HPDE6-E6E7 (cell line): ENCODE results near the gene EVA1C.
"Not testable (repeated sequence)": the region's sequence is repeated elsewhere in the genome, so short reads cannot be mapped to it uniquely, and the experiment has no call there.

Source experiments
- DNase-seq: peaks from one replicate; pipeline ENCODE4 v3.0.0; 2011; ENCODE audit warnings: missing footprints; ENCODE audit errors: extremely low spot score

EVA1C gene

DNA sequence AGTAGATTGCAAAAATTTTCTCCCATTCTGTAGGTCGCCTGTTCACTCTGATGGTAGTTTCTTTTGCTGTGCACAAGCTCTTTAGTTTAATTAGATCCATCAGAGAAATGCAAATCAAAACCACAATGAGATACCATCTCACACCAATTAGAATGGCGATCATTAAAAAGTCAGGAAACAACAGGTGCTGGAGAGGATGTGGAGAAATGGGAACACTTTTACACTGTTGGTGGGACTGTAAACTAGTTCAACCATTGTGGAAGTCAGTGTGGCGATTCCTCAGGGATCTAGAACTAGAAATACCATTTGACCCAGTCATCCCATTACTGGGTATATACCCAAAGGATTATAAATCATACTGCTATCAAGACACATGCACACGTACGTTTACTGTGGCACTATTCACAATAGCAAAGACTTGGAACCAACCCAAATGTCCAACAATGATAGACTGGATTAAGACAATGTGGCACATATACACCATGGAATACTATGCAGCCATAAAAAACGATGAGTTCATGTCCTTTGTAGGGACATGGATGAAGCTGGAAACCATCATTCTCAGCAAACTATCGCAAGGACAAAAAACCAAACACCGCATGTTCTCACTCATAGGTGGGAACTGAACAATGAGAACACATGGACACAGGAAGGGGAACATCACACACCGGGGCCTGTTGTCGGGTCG is 21.8 kb upstream of the EVA1C start:
- DNase-seq, result not testable (repeated sequence)

DNA sequence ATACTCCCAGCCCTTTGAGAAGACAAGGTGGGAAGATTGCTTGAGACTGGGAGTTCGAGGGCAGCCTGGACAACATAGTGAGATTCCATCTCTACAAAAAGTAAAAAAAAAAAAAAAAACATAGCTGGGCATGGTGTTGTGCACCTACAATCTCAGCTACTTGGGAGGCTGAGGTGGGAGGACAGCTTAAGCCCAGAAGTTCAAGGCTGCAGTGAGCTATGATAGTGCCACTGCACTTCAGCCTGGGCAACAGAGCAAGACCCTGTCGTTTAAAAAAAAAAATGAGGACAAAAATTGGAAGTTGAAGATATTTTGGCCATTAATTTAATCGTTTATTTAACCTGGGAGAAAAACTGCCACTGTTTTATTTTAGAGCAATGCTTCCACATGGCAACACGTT is 20.8 kb upstream of the EVA1C start:
- DNase-seq, result no peak

DNA sequence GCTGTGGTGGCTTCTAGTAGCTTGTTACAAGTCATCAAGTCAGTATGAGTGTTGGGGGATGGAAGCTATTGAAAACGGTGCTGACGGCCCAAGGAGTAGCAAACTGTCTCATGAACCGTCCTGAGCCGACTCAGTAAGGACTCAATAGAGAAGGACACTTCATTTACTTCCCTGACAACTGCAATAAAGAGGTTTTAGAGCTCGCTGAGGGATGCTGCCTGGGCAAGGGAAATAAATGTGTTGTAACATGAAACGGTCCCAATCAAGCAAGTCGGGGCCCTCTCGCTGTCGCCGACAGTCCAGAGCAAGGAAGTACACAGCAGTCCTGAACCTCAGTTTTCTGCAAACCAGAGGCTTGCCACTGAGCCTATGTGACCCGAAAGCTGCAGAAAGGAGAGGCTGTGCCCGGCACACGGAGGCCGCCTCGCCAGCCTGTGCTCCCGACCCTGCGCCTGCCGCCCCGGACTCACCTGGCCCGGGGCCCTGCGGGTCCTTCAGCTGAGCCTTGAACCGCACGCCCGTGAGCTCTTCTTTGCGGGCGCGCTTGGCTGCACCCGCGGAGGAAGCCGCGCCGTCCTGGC is 20.1 kb upstream of the EVA1C start:
- DNase-seq, result no peak

DNA sequence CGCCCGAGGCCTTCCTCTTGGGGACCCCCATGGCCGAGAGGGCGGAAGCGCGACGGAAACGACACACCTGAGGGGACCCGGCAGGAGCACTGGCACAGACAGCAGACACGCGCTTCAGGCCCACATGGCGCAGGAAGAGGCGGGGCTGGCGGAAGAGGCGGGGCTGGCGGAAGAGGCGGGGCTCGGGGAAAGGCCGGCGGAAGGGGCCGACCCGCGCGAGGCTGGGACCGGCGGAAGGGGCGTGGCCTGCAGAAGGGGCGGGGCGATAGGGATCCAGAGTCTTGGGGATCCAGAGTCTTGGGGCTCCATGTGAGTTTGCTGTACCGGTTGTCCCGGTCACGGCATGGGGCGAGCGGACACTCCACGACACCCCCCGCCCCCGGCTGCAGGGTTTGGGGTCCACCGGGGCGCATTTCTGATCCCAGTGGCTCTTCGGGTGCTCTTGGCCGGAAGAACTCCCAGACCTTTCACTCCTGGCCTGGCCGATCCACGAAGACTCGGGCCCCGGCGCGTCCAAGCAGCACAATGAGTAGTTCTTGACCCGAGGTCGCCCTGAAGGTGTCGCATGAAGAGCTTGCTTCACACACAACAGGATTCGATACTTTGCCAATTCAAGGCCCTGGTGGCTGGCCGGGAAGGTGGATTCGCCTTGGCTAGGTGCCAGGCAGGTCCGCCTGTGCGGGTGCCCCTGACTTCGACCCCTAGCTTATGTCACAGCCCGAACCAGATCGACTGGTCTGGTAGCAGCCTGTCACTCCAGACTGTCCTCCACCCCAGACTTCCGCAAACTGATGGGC is 19.4 kb upstream of the EVA1C start, which contains the start of gene URB1:
TSS of gene URB1 (minus strand) at position 133 of the 797 bp plus-strand sequence. CDS start at position 31, 102 bp downstream.
- DNase-seq, result peak; percentile 67

DNA sequence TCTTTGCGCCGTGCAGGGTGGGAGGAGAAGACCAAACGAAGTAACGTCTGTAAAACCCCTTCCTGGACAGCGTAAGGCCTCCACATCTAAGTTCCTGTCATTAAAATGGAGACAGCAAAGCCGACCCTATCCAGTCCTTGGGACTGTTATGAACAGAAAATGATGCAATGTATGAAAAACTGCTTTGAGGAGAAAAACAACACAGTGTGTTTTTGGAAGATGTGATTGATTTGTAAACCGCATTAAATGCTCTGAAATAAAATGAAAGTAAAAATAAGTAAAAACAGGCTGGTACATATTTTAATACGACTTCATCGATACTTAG is 18.9 kb upstream of the EVA1C start:
- DNase-seq, result no peak

DNA sequence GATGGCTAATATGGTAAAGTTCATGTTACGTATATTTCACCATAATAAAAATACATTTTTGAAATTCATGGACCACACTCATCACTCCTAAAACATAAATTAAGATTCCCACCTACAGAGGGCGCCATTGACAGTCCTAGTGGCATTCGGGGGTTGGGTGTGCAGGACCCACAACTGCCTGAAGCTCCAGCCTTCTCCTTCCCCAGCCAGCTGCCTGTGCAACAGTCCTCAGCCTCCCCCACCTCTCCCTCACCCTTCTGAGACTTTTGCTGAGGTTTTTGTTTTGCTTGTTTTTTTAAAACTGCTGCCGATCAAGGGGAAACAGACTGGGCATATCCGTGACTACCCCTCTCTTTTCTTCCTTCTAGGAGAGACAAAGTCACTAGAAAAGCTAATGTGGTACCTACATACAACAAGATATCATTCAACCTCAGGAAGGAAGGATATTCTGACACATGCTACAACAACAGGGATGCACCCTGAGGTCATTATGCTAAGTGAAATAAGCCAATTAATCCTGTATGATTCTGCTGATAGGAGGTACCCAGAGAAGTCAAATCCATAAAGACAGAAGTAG is 9.2 kb upstream of the EVA1C start:
- DNase-seq, result no peak

DNA sequence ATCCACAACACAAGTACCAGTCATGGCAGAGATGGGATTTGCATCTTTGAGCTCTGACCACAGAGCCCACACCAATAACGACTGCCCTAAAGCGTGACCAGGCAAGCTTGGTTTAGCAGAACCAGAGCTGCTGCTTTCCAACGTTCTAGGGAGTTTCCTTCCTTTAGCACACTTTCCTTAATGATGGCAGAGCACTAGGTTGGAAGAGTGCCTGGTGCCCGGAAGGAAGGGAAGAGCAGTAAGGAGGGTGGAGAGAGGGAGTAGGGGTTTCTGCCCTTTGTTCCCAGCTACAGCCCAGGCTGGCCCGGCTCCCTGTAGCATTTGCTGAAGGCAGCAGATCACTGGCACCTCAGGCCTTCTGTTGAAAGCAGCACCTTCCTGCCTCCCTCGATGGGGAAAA is 6.1 kb upstream of the EVA1C start:
- no peak for DNase-seq

DNA sequence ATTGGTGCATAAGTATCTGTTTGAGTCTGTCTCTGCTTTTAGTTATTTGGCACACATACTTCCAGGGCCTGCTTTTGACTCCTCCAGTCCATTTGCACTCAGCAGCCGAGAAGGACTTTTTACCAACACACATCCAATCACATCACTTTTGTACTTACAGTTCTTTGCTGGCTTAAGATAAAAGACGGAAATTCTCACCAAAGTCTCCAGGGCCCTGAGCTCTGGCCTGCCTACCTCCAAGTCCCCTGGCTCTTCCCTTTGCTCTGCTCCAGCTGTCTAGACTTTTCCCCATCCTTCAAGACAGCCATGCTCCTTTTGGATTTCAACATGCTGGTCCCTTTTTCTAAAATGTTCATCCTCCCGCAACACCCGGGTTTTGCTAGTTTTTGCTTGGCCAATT is 2.2 kb upstream of the EVA1C start:
- no peak for DNase-seq

DNA sequence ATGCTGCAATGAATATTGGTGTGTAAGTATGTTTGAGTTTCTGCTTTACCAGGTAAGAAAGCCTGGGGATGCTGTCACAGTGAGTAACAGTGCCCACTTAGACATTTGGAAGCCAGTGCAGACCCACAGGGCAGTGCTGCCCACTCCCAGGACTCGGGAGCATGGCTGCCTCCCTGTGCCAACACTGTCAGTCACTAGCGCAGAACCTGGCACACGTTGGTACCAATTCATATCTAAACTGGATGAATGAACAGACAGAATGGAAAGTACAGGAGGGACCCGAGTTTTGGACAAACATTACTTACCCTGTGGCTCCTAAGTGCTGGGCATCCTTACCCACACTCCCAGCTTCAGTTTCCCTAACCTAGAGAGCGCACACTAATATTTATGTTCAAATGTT is 1.6 kb upstream of the EVA1C start:
- no peak for DNase-seq

DNA sequence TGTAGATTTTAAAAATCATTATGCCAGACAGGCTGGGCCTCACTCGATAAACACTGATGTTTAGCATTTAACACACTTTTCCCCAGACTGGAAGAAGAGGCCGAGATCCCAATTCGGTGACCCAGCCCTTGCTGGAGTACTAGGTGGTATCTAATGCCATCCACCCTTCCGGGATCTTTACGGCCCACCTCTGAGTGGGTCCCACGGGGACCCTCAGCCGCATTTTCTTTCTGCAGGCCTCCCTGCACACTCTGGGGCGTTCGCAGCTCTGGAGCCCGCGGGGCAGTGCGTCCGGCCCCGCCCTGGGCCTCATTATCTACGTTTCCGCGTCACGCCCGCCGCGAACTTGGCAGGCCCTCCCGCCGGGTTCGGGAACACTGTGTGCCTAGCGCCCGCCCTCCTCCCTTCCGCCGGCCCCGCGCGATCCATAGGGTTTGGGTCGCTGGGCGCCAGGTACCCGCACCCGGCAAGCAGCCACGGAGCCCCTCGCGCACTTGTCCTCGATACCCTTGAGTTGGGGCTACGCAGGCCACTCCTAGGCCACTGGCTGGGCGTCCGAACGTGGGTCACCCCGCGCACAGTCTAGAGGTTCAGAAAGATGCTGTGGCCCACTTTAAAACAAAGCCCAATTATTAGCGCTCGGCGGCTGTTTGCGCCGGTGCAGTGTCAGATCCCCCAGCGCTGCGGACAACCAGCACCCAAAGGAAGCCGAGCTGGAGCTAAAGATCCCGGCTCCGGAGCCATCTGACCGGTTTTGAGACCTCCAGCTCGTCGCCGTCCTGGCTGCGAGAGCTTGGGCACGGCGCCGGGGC is 950 bp upstream of the EVA1C start:
- DNase-seq, result no peak

DNA sequence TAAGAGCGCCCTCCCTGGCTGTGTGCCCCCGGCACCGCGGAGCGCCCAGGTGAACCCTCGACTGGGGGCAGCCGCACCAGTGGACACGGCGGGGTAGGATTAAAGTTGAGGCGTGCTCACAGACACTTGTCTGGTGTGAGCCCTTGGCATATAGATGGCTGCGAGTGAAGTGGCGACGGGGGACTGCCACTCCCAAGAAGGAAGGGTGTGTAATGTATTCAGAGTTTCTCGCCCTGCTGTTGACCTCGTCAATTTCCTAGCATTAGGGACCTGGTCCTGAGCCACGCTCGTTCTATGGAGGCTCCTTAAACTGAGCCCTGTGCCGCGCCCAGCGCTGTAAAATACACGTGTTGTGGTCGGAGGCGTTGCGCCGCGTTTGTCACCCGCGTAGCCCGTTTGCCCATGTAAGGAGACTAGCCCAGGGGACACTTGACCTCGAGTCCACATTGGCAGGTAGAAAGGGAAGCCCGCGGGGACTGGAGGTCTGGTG is 554 bp downstream of the EVA1C start:
- no peak for DNase-seq

DNA sequence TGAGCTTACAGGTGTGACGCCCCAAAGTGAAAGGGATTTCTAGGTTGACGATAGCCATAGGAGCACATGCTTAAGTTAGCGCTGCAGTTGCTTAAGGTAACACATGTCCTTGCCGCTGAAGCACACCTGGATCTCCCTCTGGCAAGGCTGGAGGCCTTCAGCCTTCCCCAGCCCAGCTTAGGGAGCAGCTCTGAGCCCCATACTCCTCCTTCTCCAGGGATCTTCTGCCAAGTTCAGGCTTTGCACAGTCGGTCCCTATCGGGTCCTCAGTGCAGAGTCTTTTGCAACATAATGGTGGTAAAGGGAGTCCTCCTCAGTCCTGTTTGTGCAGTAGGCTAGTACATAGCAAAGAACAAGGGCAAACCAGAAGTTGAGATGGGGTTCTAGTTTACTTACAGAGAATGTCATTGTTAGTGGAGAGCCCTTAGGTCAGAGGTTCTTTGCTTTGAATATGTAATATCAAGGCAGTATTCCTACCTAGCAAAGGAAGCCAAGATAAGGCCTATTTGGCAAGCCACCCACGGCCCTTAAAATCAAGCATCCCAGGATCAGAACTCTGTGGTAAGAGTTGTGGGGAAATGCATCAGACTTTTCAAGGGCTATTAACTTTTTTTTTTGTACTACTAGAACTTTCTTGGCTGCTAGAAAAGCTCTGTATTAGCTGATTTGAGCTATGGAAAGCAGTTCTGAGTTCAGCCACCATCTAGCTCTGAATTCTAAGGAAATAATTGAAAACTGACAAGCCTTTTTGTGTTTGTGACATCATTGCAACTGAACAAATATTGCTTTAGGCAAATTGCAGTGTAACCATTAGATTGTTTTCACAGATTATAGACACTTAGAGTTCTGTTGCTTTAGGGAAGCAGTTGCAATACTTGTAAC is 1.4 kb downstream of the EVA1C start:
- DNase-seq, result no peak

DNA sequence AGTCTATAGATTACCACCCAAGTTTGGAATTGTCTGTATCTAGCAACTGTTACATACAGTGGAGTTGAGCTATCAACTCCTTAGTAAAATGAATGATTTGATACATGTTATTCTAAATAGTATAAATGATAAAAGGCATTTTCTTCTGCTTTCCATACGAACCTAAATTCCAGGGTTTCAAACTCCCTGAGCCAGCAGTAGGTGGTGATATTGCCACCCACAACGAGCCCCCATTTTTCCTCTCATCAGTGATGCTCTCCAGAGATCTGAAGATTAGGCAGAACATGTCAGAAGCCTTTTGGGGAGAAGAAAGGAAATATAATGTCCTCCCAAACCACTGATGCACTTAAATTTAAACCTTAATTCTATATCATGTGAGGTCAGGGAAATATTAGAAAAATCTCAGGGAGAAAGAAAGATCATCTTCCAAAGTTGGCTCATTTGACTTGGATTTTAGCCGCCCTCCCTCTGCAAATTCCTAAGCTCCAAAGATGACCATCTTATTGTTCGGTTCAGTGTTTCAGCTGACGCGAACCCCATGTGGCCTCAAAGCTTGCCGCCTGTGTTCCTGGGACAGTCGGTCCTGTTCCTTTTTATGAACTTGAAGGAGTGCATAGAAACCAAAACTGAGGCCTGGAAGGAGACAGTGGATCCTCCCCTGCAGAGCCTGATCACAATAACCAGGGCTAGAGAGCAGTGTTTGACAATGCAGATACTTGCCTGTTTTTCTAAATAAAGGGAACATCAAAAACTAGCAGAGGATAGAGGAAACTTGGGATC is 2.3 kb downstream of the EVA1C start:
- no peak for DNase-seq

DNA sequence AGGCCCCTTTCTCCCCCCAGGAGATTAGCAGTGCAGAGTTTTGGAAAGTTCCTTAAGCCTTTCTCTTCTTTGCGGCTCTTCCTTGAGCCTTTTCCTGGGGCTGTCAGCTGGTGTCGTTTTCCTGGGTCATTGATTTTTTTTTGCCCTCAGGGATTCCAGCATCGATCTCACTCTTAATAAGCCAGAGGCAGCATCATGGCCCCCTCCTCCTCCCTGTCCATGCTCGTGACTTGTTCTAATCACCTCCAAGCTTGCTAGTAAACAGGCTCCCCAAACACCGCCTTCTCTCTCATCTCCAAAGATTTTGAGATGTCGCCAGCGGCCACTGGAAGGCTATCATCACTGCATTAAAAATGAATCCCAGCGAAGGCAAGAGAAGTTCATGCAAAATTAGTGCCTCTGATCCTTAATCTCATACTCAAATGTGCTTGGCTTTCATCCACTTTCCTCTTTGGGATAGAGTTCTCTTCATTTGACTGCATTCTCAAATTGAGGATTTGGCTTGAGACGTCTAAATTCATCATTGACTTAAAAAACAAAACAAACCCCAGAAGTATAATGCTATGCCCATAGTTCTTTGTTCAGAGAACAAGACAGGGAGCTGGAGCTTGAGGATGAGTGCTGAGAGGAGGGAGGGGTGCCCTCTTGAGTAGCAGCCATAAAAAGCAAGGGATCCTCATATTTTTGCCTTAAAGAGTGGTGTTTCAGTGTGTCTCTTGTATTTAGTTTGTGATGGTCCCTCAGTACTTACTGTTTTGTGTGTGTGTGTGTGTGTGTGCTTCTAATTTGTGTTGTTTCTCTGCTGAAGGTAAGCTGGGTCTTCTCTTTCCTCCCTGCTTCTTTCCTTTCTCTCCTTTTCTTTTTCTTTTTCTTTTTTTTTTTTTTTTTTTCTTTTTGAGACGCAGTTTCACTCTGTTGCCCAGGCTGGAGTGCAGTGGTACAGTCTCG is 3.2 kb downstream of the EVA1C start:
- no peak for DNase-seq

DNA sequence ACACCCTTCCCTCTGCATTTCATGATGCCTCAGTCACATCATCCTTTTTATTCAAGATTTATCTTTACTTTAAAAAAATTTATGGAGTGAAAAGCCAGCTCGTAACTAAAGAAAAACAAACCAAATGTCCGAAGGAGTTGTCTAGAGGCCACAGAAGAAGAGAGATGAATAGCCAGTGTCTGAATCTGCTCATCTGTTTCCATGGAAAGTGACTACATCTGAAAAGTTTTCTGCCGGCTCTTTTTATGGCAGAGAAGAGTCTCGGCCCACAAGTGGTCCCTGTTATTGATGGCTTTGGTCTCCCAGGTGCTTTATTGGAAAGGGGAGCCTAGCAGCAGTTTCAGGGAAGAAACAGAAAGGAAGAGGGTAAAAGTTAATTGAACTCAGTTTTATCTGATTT is 5.6 kb downstream of the EVA1C start:
- DNase-seq, result no peak

DNA sequence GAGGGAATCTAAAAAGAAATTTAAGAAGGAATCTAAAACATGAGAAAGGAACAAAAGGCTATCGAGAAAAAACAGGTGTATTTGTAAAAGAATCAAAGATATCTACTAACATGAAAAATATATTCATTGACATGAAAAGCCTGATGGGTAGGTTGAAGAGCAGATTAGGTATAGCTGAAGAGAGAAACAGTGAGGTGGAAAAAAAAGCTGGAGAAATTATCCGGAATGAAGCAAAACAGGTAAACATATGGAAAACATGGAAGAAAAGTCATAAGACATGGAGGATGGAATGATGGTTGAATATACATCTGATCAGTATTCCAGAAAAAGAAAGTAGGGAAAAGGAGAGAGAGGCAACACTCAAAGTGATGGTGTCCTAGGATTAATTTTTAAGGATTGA is 9.6 kb downstream of the EVA1C start:
- DNase-seq, result no peak

DNA sequence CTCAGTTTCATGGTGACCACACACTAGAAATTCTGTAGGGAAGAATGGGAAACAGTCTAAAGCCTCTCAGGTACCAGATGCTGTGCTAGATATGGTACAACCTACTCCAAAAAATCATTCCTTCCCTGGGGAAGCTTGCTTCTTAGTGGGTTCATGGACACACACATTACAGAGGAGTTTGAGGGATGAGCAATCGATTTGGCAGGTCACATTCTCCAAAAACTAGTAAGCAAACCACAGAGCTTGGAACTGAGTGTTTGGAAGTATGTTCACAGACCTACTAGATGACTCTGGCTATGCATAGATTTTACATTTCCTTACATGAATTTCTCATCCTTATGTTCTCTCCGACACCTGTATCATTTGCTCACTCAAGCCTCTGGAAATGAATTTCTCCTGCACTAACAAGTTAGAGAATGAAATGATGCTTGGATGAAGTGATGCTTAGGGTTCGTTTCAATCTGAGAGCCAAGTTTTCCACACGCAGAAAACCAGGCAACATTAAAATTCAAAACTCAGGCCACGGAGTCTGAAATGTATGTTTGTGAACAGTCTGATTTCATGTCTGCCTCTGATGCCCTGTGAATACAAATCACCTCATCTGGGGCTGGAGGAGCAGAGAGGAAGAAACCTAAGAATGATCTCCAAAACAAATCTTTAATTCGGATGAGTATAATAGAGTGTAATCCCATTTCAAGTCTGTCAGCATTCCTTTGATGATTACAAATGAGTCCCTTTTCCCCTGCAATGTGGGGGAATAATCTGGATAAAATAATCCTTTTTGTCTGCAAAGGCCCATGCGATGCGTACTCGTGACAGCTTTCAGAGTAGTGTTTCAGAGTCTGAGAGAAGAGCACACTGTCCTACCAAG is 11.0 kb downstream of the EVA1C start:
- no peak for DNase-seq

DNA sequence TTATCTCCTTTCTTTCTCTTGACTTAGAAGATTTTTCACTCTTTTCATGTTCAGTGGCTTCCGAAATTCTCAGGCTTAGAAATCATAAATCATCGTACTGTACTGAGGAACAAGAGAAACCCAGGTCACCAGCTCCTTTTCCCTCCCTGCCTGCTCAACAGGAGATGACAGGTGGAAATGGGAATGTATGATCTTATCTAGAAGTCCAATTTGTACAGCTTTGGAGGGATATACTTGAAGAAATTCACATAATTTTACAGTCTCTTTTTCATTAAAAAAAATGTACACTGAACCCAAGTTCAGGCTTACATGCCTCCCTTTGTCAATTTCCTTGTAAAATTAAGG is 11.7 kb downstream of the EVA1C start:
- no peak for DNase-seq
